Hepatocyte (in vitro differentiated cells): ENCODE measurements around the gene STAB2. TPM values are rescaled to one million over a fixed set of nuclear protein-coding genes. Genes with fewer than 3 reads are reported as not detected.

Experiments
- DNase-seq: peaks from one replicate; pipeline ENCODE4 v3.0.0-alpha.2; 2016; ENCODE audit warnings: low spot score
- H2AFZ ChIP-seq: fragments of 200-600 bp; sonication (generic); 2 replicates; pipeline ENCODE4 v1.6.0; 2016; ENCODE audit warnings: antibody characterized with exemption, mild to moderate bottlenecking
- H3K27ac ChIP-seq: fragments of 200-600 bp; sonication (generic); 2 replicates; pipeline ENCODE4 v1.5.1; 2016; ENCODE audit warnings: mild to moderate bottlenecking
- H3K27me3 ChIP-seq: fragments of 200-600 bp; sonication (generic); 2 replicates; pipeline ENCODE4 v1.6.1; 2016
- H3K36me3 ChIP-seq: fragments of 200-600 bp; sonication (generic); replicated peaks from 2 replicates; pipeline ENCODE4 v1.5.1; 2016; ENCODE audit warnings: low read depth; ENCODE audit not compliant: insufficient read depth
- H3K4me1 ChIP-seq: fragments of 200-600 bp; sonication (generic); 2 replicates; pipeline ENCODE4 v1.5.1; 2016; ENCODE audit warnings: mild to moderate bottlenecking, moderate library complexity; ENCODE audit not compliant: insufficient read depth
- H3K4me2 ChIP-seq: fragments of 200-600 bp; sonication (generic); 2 replicates; pipeline ENCODE4 v1.6.0; 2016
- H3K4me3 ChIP-seq: fragments of 200-600 bp; sonication (generic); 2 replicates; pipeline ENCODE4 v1.5.1; 2016; ENCODE audit warnings: mild to moderate bottlenecking
- H3K79me2 ChIP-seq: fragments of 200-600 bp; sonication (generic); 2 replicates; pipeline ENCODE4 v1.6.0; 2017; ENCODE audit warnings: mild to moderate bottlenecking
- H3K9me2 ChIP-seq: fragments of 200-600 bp; sonication (generic); replicated peaks from 2 replicates; pipeline ENCODE4 v1.6.0; 2017; ENCODE audit warnings: mild to moderate bottlenecking; ENCODE audit not compliant: insufficient read depth
- H3K9me3 ChIP-seq: fragments of 200-600 bp; sonication (generic); 2 replicates; pipeline ENCODE4 v1.5.1; 2016; ENCODE audit warnings: low read depth, mild to moderate bottlenecking
- H4K20me1 ChIP-seq: fragments of 200-600 bp; sonication (generic); 2 replicates; pipeline ENCODE4 v1.6.0; 2016; ENCODE audit warnings: mild to moderate bottlenecking; ENCODE audit not compliant: insufficient read depth, poor library complexity, severe bottlenecking
- EZH2 ChIP-seq: fragments of 200-600 bp; sonication (generic); IDR thresholded peaks from 2 replicates; pipeline ENCODE4 v1.6.1; 2016; ENCODE audit warnings: antibody characterized with exemption, mild to moderate bottlenecking, borderline replicate concordance
- EZH2phosphoT487 ChIP-seq: fragments of 200-600 bp; sonication (generic); IDR thresholded peaks from one replicate; pipeline ENCODE4 v1.6.1; 2018; ENCODE audit warnings: antibody characterized with exemption, mild to moderate bottlenecking, low read depth, moderate library complexity; ENCODE audit not compliant: unreplicated experiment, severe bottlenecking
- WGBS: methylation state at CpG from one replicate; pipeline ENCODE4 v1.1.6; 2016; ENCODE audit warnings: low lambda C conversion rate; ENCODE audit errors: missing lambda C conversion rate; 5-methylcytosine and 5-hydroxymethylcytosine counted together
- polyA plus RNA-seq: library from polyadenylated mRNA; unstranded; fragments of >200 nt; fragmentation: Nextera tagmentation; extraction: Ambion mirVana; gene quantifications from 2 replicates; pipeline ENCODE4 v1.2.1, GENCODE V29; 2016
- total RNA-seq: library from RNA; depleted of rRNA; stranded (reverse); fragments of >200 nt; gene quantifications from 2 replicates; pipeline ENCODE4 v1.2.3, GENCODE V29; 2014
- TF ChIP-seq, protein P1 (sequence below): fragments of 200-600 bp; sonication (generic); IDR thresholded peaks from 2 replicates; pipeline ENCODE4 v1.5.1; 2016; ENCODE audit warnings: antibody characterized with exemption, mild to moderate bottlenecking; ENCODE audit not compliant: poor library complexity

The STAB2 gene
- total and polyA plus RNA-seq, 2 experiments from 2014 or later, result not detected

DNA sequence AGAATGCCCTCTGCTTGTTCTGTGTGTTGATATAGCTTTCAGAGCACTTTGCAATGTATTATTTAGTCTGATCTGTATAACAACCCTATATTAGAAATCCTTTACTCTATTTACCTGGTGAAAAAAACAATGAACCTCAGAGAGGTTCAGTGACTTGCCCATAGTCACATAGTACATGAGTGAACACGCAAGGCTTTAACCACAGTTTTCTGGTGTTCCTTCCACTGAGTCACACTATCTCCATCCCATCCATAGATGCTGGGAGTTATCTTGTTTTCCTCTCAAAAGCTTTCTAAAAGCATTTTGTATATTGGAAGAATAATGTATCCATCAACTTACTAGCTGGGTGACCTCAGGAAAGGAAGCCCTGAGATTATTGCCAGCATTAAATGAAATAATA is 149.5 kb downstream of the STAB2 start:
- H3K79me2 ChIP-seq, result no peaks in the 10 kb centered on the region
- no peak overlapping the region for H3K4me2 ChIP-seq
- WGBS, result 96% methylated on average over 1 of the region's 1 CpG

DNA sequence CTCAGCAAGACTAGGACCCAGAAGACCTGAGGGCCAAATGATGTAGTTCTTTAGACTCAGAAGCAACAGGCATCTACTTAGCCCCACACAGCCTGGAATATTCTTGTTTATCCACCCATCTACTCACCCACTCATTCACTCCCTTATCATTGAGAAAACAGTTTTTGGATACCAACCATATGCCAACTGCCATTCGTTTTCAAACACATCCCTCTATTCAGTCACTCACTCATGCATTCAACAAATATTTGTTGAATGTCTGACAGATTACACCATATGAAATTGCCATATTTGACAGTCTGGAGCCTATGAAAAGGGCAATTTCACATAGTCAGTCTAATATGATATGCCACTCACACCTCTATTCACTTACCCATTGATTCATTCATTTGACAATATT is 150.8 kb downstream of the STAB2 start:
- Histone ChIP-seq H3K4me2 (no peak overlapping the region), H3K9me2 (no peaks in the 10 kb centered on the region), H3K27me3 (no peaks in the 10 kb centered on the region), H3K27ac (no peak overlapping the region), H3K4me1 (no peaks in the 10 kb centered on the region), H3K36me3 (no peaks in the 10 kb centered on the region), H4K20me1 (no peaks in the 10 kb centered on the region), H2AFZ (no peak overlapping the region), H3K79me2 (no peaks in the 10 kb centered on the region), H3K4me3 (no peak overlapping the region), H3K9me3 (no peaks in the 10 kb centered on the region)
- DNase-seq, result no peak
- 69% methylated on average over 1 of the region's 1 CpG for WGBS
- TF ChIP-seq EZH2 (no peak), EZH2phosphoT487 (no peak)
- TF ChIP-seq, protein P1, sequence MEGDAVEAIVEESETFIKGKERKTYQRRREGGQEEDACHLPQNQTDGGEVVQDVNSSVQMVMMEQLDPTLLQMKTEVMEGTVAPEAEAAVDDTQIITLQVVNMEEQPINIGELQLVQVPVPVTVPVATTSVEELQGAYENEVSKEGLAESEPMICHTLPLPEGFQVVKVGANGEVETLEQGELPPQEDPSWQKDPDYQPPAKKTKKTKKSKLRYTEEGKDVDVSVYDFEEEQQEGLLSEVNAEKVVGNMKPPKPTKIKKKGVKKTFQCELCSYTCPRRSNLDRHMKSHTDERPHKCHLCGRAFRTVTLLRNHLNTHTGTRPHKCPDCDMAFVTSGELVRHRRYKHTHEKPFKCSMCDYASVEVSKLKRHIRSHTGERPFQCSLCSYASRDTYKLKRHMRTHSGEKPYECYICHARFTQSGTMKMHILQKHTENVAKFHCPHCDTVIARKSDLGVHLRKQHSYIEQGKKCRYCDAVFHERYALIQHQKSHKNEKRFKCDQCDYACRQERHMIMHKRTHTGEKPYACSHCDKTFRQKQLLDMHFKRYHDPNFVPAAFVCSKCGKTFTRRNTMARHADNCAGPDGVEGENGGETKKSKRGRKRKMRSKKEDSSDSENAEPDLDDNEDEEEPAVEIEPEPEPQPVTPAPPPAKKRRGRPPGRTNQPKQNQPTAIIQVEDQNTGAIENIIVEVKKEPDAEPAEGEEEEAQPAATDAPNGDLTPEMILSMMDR, result no peak

More for the DNA sequence above, 149.5 kb downstream of the STAB2 start:
- no peaks in the 10 kb centered on the region for H4K20me1 ChIP-seq
- no peaks in the 10 kb centered on the region for H3K4me1 ChIP-seq
- H3K9me3 ChIP-seq, result no peaks in the 10 kb centered on the region
- no peaks in the 10 kb centered on the region for H3K27me3 ChIP-seq
- TF ChIP-seq, protein P1, result no peak
- TF ChIP-seq EZH2 (no peak), EZH2phosphoT487 (no peak)
- no peak overlapping the region for H3K4me3 ChIP-seq
- DNase-seq, result no peak
- no peaks in the 10 kb centered on the region for H3K9me2 ChIP-seq
- no peak overlapping the region for H2AFZ ChIP-seq
- H3K36me3 ChIP-seq, result no peaks in the 10 kb centered on the region
- H3K27ac ChIP-seq, result no peak overlapping the region

DNA sequence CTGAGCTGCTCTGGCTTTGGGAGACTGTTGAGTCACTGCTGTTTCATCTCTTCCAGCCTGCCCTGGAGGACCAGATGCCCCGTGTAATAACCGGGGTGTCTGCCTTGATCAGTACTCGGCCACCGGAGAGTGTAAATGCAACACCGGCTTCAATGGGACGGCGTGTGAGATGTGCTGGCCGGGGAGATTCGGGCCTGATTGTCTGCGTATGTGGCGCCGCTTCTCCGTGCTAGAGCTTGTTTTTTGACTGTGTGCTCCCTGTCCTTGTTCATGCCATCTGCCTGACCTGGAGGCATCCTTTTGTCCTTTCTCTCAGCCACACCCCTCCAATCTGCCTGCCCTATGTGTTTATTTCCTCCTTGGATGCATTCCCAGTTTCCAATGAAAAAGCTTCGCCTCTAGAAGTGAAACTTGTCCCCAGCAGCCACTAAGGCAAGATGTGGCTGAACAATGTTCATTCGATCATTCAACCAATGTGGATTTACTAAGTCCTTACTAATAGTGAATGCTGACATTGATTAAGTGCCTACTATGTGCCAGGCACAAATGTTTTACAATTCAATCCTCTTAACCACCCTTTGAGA is 155.4 kb downstream of the STAB2 start:
- H3K4me2 ChIP-seq, result no peak overlapping the region
- no peaks in the 10 kb centered on the region for H3K9me3 ChIP-seq
- H2AFZ ChIP-seq, result no peak overlapping the region
- no peaks in the 10 kb centered on the region for H3K36me3 ChIP-seq
- H3K27ac ChIP-seq, result no peak overlapping the region
- H3K4me3 ChIP-seq, result no peak overlapping the region
- H3K27me3 ChIP-seq, result no peaks in the 10 kb centered on the region
- no peaks in the 10 kb centered on the region for H3K4me1 ChIP-seq
- no peaks in the 10 kb centered on the region for H4K20me1 ChIP-seq
- no peak for DNase-seq
- TF ChIP-seq EZH2 (no peak), EZH2phosphoT487 (no peak)
- TF ChIP-seq, protein P1, result no peak
- 89% methylated on average over 15 of the region's 15 CpGs for WGBS
- no peaks in the 10 kb centered on the region for H3K79me2 ChIP-seq
- no peaks in the 10 kb centered on the region for H3K9me2 ChIP-seq

DNA sequence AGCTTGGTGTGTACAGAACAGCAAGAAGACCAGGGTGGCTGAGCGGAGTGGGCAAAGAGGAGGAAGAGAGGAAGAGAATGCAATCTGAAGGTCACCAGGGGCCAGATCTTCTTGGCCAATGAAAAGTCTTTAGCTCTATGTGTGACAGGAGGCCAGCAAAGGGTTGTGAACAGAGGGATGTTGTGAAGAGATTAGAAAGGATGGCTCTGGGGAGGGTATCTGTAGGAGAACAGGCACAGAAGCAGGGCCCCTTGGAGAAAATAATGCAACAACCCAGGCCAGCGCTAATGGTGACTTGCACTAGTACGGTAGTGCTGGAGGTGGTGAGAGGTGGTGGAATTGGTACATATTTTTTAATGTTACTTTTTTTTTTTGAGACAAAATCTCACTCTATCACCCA is 156.7 kb downstream of the STAB2 start:
- Histone ChIP-seq H3K9me2 (no peaks in the 10 kb centered on the region), H3K36me3 (no peaks in the 10 kb centered on the region), H2AFZ (no peak overlapping the region), H3K4me2 (no peak overlapping the region), H3K27ac (no peak overlapping the region), H3K4me3 (no peak overlapping the region), H3K27me3 (no peaks in the 10 kb centered on the region), H4K20me1 (no peaks in the 10 kb centered on the region), H3K9me3 (no peaks in the 10 kb centered on the region), H3K79me2 (no peaks in the 10 kb centered on the region), H3K4me1 (no peaks in the 10 kb centered on the region)
- TF ChIP-seq, protein P1, result no peak
- no peak for TF ChIP-seq EZH2phosphoT487
- WGBS, result 97% methylated on average over 3 of the region's 3 CpGs
- no peak for DNase-seq
